ENCODE measurements around the gene HEMGN. TPM values are rescaled to one million over a fixed set of nuclear protein-coding genes. Genes with fewer than 3 reads are reported as not detected.

Gene HEMGN
- total RNA-seq, 1 donor from 2014 or later: 0.14 TPM

DNA sequence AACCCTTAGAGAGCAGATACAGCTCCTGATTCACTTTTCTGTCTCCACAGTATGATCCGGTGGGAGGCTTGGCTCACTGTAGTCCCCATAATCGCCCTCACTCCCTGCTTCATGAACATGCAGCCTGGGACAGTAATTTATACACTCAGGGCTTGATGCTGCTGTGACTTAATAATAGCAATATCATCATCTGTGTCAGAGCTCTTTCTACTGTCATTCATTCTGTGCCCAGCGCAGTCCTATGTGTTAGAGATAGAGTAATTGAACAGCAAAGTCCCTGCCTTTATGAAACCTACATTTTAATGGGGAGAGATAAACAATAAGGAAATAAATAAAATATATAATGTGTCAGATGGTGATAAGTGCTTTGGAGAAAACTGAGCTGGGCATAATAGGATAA, 2.8 kb upstream of the HEMGN start:
- TF ChIP-seq, protein P1, sequence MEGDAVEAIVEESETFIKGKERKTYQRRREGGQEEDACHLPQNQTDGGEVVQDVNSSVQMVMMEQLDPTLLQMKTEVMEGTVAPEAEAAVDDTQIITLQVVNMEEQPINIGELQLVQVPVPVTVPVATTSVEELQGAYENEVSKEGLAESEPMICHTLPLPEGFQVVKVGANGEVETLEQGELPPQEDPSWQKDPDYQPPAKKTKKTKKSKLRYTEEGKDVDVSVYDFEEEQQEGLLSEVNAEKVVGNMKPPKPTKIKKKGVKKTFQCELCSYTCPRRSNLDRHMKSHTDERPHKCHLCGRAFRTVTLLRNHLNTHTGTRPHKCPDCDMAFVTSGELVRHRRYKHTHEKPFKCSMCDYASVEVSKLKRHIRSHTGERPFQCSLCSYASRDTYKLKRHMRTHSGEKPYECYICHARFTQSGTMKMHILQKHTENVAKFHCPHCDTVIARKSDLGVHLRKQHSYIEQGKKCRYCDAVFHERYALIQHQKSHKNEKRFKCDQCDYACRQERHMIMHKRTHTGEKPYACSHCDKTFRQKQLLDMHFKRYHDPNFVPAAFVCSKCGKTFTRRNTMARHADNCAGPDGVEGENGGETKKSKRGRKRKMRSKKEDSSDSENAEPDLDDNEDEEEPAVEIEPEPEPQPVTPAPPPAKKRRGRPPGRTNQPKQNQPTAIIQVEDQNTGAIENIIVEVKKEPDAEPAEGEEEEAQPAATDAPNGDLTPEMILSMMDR (IDR thresholded peaks at IDR 0.05; ENCODE audit: borderline replicate concordance): no peak
- intact Hi-C loops (cut with micrococcal nuclease): no loop called here
- H3K4me1 ChIP-seq: no peaks in the 10 kb centered on the region
- no peaks in the 10 kb centered on the region for H3K36me3 ChIP-seq
- no peak overlapping the region for H3K4me3 ChIP-seq
- no peak overlapping the region for H3K27ac ChIP-seq (replicated peaks)
- no peak for DNase-seq
- H3K9me3 ChIP-seq (replicated peaks): no peaks in the 10 kb centered on the region
- peaks cover 58% of the 10 kb centered on the region for H3K27me3 ChIP-seq (ENCODE audit: low read depth)

DNA sequence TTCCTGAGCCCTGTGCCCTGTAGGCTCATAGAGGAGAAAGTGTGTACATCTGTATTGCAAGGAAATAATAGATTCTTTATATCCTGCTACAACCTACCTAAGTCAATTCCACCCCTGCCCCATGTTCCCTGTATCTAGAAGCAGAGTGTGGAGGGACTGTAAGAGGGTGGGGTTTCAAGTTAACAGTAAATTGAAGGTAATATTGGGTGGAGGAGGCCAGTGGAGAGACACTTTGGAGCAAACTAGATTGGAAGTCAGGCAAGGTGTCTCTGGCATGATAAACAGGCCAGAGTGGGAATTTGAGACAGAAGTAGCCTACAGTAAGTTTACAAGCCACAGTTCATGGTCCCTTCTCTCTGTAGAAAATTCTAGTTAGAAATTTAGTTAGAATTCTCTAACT, 2.3 kb upstream of the HEMGN start:
- Histone ChIP-seq H3K27ac (replicated peaks) (no peak overlapping the region), H3K27me3 (ENCODE audit: low read depth) (peaks cover 59% of the 10 kb centered on the region), H3K4me3 (no peak overlapping the region), H3K4me1 (no peaks in the 10 kb centered on the region), H3K36me3 (no peaks in the 10 kb centered on the region), H3K9me3 (replicated peaks) (no peaks in the 10 kb centered on the region)
- intact Hi-C loops (cut with micrococcal nuclease): no loop called here
- TF ChIP-seq, protein P1 (IDR thresholded peaks at IDR 0.05; ENCODE audit: borderline replicate concordance): no peak
- DNase-seq: no peak

DNA sequence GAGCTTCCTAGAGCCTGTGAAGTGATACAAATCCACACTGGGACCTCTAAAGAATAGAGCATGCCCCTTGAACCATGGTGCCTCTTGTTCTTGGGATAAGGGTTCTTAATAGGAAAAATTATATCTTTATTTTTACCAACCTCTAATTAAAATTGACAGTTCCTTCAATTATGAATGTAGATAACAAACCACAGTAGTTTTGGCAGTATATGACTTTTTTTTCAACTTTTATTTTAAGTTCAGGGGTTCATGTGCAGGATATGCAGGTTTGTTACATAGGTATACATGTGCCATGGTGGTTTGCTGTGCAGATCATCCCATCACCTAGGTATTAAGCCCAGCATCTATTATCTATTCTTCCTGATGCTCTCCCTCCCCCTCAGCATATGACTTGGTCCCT, 974 bp downstream of the HEMGN start:
- Histone ChIP-seq H3K27ac (replicated peaks) (no peak overlapping the region), H3K9me3 (replicated peaks) (no peaks in the 10 kb centered on the region), H3K27me3 (ENCODE audit: low read depth) (peaks cover 68% of the 10 kb centered on the region), H3K36me3 (no peaks in the 10 kb centered on the region), H3K4me3 (no peak overlapping the region), H3K4me1 (no peaks in the 10 kb centered on the region)
- intact Hi-C loops (cut with micrococcal nuclease): no loop called here
- TF ChIP-seq, protein P1 (IDR thresholded peaks at IDR 0.05; ENCODE audit: borderline replicate concordance): no peak
- DNase-seq: no peak

DNA sequence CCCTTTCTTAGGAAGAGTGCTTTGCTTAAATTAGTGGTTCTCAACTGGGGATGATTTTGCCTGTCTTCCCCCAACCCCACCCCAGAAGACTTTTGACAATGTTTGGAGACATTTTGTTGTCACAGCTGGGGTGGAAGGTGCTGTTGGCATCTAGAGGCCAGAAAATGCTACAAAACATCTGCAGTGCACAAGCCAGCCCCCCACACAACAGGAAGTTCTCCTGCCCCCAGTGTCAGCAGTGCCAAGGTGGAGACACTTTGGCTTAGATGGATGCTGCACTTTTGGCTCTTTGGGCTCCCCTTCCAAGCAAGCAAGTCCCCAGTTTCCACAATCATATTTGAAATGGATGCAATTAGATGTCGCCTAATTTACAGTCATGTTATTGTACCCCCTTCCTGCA, 2.7 kb downstream of the HEMGN start:
- TF ChIP-seq, protein P1 (IDR thresholded peaks at IDR 0.05; ENCODE audit: borderline replicate concordance): no peak
- intact Hi-C loops (cut with micrococcal nuclease): no loop called here
- Histone ChIP-seq H3K4me3 (no peak overlapping the region), H3K27me3 (ENCODE audit: low read depth) (peaks cover 80% of the 10 kb centered on the region), H3K27ac (replicated peaks) (no peak overlapping the region), H3K4me1 (no peaks in the 10 kb centered on the region), H3K9me3 (replicated peaks) (no peaks in the 10 kb centered on the region), H3K36me3 (no peaks in the 10 kb centered on the region)
- no peak for DNase-seq

DNA sequence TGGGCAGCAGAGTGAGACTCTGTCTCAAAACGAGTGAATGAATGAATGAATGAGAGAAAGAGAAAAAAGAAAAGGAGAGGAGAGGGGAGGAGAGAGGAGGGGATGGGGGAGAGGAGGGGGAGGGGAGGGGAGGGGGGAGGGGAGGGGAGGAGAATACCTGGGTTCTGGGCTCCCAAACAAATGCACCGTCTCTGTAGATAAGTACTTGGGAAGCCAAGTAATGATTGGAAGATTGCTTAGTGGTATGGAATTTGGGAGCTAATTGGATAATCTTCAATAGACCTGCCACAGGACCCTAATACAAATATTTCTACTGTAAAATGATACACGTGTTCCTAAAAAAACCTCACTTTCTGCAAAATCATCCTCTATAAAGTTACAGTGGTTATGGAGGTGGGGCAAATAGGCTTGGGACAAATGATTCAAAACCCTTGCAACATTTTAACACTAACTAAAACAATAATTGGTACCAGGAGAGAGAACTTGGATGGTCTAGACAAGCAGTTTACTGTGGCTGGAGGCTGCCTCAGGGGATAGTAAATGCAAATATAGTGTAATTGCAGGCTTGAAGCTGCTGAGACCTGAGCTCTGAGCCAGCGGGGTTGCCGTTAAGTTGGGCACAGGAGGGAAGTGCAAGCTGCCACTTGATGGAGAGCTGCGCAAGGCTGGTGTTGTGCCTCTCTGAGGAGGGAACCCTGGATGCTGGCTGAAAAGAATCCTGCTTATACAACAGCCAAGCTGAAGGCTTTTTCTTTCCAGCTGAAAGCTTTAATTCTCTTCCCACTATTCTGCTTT, 3.5 kb downstream of the HEMGN start:
- H3K27me3 ChIP-seq (ENCODE audit: low read depth): peaks cover 88% of the 10 kb centered on the region

More for the DNA sequence above, 3.5 kb downstream of the HEMGN start:
- Histone ChIP-seq H3K4me3 (no peak overlapping the region), H3K9me3 (replicated peaks) (no peaks in the 10 kb centered on the region), H3K4me1 (no peaks in the 10 kb centered on the region), H3K27ac (replicated peaks) (no peak overlapping the region), H3K36me3 (no peaks in the 10 kb centered on the region)
- DNase-seq: no peak
- TF ChIP-seq, protein P1 (IDR thresholded peaks at IDR 0.05; ENCODE audit: borderline replicate concordance): no peak
- intact Hi-C loops (cut with micrococcal nuclease): no loop called here
